Ishikawa (cell line): Measurements from ENCODE around the gene NOX5.

ENCODE experiments used
- EGR1 ChIP-seq: IDR thresholded peaks from 2 replicates; pipeline ENCODE4 v1.6.1; 2012
- EP300 ChIP-seq: IDR thresholded peaks from 2 replicates; pipeline ENCODE4 v1.6.1; 2012; ENCODE audit warnings: borderline replicate concordance
- RAD21 ChIP-seq: IDR thresholded peaks from 2 replicates; pipeline ENCODE4 v1.6.1; 2012; ENCODE audit warnings: low read depth
- REST ChIP-seq: IDR thresholded peaks from 2 replicates; pipeline ENCODE4 v1.6.1; 2012; ENCODE audit warnings: low read depth, mild to moderate bottlenecking
- TAF1 ChIP-seq: IDR thresholded peaks from 2 replicates; pipeline ENCODE4 v1.6.1; 2012; ENCODE audit warnings: low read depth, mild to moderate bottlenecking
- YY1 ChIP-seq: IDR thresholded peaks from 2 replicates; pipeline ENCODE4 v1.6.1; 2012; ENCODE audit warnings: low read depth

- TF ChIP-seq EP300: no peak
- no peak for TF ChIP-seq YY1
- TF ChIP-seq REST: no peak
- no peak for TF ChIP-seq TAF1
- TF ChIP-seq EGR1: no peak
- TF ChIP-seq RAD21: no peak
Observed at GRCh38 chr15:68989541-68990230, 24.8 kb upstream of the NOX5 start.
